H1 (cell line): ENCODE results near the gene SUCLG2. TPM values are rescaled to one million over a fixed set of nuclear protein-coding genes. Genes with fewer than 3 reads are reported as not detected.

Experiments used
- CEBPB ChIP-seq: IDR thresholded peaks from 2 replicates; pipeline ENCODE4 v1.6.1; 2012; ENCODE audit warnings: low read depth, low read length
- EP300 ChIP-seq, 2 experiments: IDR thresholded peaks; 1 replicate in 1 of 2; 2 replicates in 1 of 2; pipeline ENCODE4 v1.6.1; 2011 to 2012; ENCODE audit warnings: low read depth in 2 of 2, low read length in 2 of 2, mild to moderate bottlenecking in 2 of 2, borderline replicate concordance in 1 of 2, inconsistent platforms in 1 of 2, moderate library complexity in 1 of 2
- KDM4A ChIP-seq: IDR thresholded peaks from one replicate; pipeline ENCODE4 v1.7.1; 2012; ENCODE audit warnings: low read depth, mild to moderate bottlenecking, moderate library complexity, low read length, inconsistent platforms; ENCODE audit not compliant: severe bottlenecking
- SIN3A ChIP-seq, 2 experiments: IDR thresholded peaks in 1 of 2; conservative IDR thresholded peaks in 1 of 2; 2 replicates each; pipeline ENCODE4 v1.6.1; 2011 to 2012; ENCODE audit warnings: low read length in 2 of 2, improper control_type of control experiment in 1 of 2, low read depth in 1 of 2, mild to moderate bottlenecking in 1 of 2
- SP1 ChIP-seq: IDR thresholded peaks from 2 replicates; pipeline ENCODE4 v1.6.1; 2011; ENCODE audit warnings: low read depth, low read length
- TAF7 ChIP-seq: optimal IDR thresholded peaks from 2 replicates; pipeline ENCODE3; 2011; ENCODE audit warnings: low read depth, mild to moderate bottlenecking, inconsistent platforms, low read length, moderate library complexity, borderline replicate concordance
- polyA plus RNA-seq, 7 experiments: library from polyadenylated mRNA; depleted of rRNA in 3 of 7; stranded (reverse) in 5 of 7; unstranded in 2 of 7; fragments of >200 nt in 5 of 7; fragments of 200-250 nt in 2 of 7; gene quantifications; 1 replicate in 5 of 7; 2 replicates in 1 of 7; 4 replicates in 1 of 7; pipeline versions ENCODE4 v1.2.1 to v1.2.3, GENCODE V29; 2011 to 2013; ENCODE audit warnings: missing spikeins in 2 of 7, mixed read lengths in 2 of 7
- total RNA-seq: library from RNA; stranded (reverse); fragmentation: NEBNext Ultra II Directional; extraction: Animal tissue kit (Norgen Biotek cat#: 25700); gene quantifications from 2 replicates; pipeline ENCODE4 v1.2.1, GENCODE V29; 2021
- TF ChIP-seq, protein P1 (sequence below): IDR thresholded peaks from 2 replicates; pipeline ENCODE4 v1.6.1; 2012; ENCODE audit warnings: inconsistent platforms

The SUCLG2 gene
- total and polyA plus RNA-seq, 2 of the 8 experiments (the other 6 are each of a cell fraction or from before 2014, with no cell fraction given): 12.9 to 46.2 TPM

DNA sequence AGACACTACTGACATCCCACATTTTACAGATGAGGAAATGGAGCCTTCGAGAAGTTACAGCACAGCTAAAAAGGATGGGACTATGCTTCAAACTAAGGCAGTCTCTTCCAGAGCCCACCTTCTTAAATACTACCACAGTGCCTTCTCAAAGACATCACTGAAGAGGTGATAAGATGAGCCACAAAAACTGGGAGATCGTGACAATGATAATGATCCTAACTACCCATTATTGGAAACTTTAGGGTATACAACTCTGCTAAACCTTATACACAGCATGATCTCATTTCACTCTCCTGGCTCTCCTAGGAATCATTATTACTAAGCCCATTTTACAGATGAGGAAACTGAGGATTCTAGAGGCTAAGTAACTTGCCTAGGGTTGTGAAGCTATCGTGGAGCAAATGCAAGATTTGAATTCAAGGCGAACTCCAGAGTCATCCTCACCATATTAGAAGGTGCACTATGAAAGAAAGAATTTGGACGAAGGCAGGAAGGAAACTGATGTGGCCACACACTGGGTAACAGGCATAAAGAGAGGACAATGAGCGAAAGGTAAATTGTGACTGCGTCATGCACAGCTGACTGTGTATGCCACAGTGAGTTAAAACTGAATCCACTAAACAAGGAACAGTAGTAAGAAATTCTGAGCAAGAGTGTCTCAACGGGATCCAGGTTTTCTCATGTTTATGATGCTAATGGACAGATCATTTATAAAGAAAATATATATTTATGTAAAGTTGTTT lies 55.4 kb downstream of the SUCLG2 start (continued):
- TF ChIP-seq EP300 (IDR thresholded peaks at IDR 0.05; ENCODE audit: borderline replicate concordance in 1 of 2, low read depth in 2 of 2, low read length in 2 of 2) (no peak), CEBPB (no peak), SP1 (no peak), SIN3A (conservative IDR thresholded peaks at IDR 0.05 in 1 of 2, IDR thresholded peaks at IDR 0.05 in 1 of 2; ENCODE audit: low read depth in 1 of 2, low read length in 2 of 2) (no peak), KDM4A (no peak), TAF7 (no peak)
- TF ChIP-seq, protein P1, sequence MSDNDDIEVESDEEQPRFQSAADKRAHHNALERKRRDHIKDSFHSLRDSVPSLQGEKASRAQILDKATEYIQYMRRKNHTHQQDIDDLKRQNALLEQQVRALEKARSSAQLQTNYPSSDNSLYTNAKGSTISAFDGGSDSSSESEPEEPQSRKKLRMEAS: no peak
